HEK293 (cell line): ENCODE measurements around the gene MDN1.

Source experiments
- CTCF ChIA-PET: fragments of 350-600 bp; formaldehyde crosslinking; extraction: SDS; loops from one replicate; lab custom pipeline; 2021; ENCODE audit warnings: antibody characterized with exemption; lab: Yijun Ruan, JAX
- POLR2A ChIA-PET: fragments of 300-600 bp; formaldehyde crosslinking; extraction: SDS; loops from one replicate; lab custom pipeline; 2020; ENCODE audit warnings: antibody characterized with exemption, inconsistent platforms; lab: Yijun Ruan, JAX
- H3K27ac ChIP-seq: fragments of 200-500 bp; sonication (Bioruptor generic); 2 replicates; pipeline ENCODE4 v1.5.1; 2014; ENCODE audit warnings: low read depth, low read length, control low read depth, inconsistent platforms; ENCODE audit errors: extremely low read depth
- H3K36me3 ChIP-seq, 2 experiments: fragments of 200-500 bp in 1 of 2; sonication (Bioruptor generic) in 1 of 2; 1 replicate in 1 of 2; 2 replicates in 1 of 2; pipeline ENCODE4 v1.5.1; 2014 to 2017; ENCODE audit warnings: inconsistent platforms in 2 of 2, low read length in 2 of 2; ENCODE audit not compliant: control insufficient read depth in 2 of 2, insufficient read depth in 1 of 2
- H3K4me1 ChIP-seq: fragments of 200-500 bp; sonication (Bioruptor generic); 2 replicates; pipeline ENCODE4 v1.5.1; 2014; ENCODE audit warnings: mild to moderate bottlenecking, low read length, inconsistent platforms; ENCODE audit not compliant: control insufficient read depth, insufficient read depth
- H3K4me3 ChIP-seq: 2 replicates; pipeline ENCODE4 v1.5.1; 2011; ENCODE audit warnings: low read depth, mild to moderate bottlenecking, control low read depth, low read length, moderate library complexity
- H3K9me3 ChIP-seq: fragments of 200-500 bp; sonication (Bioruptor generic); 2 replicates; pipeline ENCODE4 v1.5.1; 2014; ENCODE audit warnings: low read depth, low read length, inconsistent platforms; ENCODE audit not compliant: control insufficient read depth, insufficient read depth
- GFI1B ChIP-seq: fragments of 450-650 bp; formaldehyde crosslinking; IDR thresholded peaks from 2 replicates; pipeline ENCODE4 v1.5.1; 2016; ENCODE audit warnings: missing biosample characterization, missing genetic modification characterization
- KLF17 ChIP-seq: fragments of 450-650 bp; formaldehyde crosslinking; IDR thresholded peaks from 2 replicates; pipeline ENCODE4 v1.5.1; 2016; ENCODE audit warnings: missing biosample characterization, missing genetic modification characterization
- OSR2 ChIP-seq: fragments of 450-650 bp; formaldehyde crosslinking; IDR thresholded peaks from 2 replicates; pipeline ENCODE4 v1.5.1; 2016; ENCODE audit warnings: missing biosample characterization, missing genetic modification characterization
- SP2 ChIP-seq: fragments of 450-650 bp; formaldehyde crosslinking; IDR thresholded peaks from 2 replicates; pipeline ENCODE4 v1.5.1; 2016; ENCODE audit warnings: missing biosample characterization, missing genetic modification characterization
- ZBTB26 ChIP-seq: fragments of 450-650 bp; formaldehyde crosslinking; optimal IDR thresholded peaks from 2 replicates; pipeline ENCODE3; 2016; ENCODE audit warnings: missing biosample characterization, mild to moderate bottlenecking, missing genetic modification characterization
- ZBTB44 ChIP-seq: fragments of 450-650 bp; IDR thresholded peaks from 2 replicates; pipeline ENCODE4 v1.5.1; 2018; ENCODE audit warnings: missing biosample characterization, mild to moderate bottlenecking, missing genetic modification characterization
- ZNF18 ChIP-seq: fragments of 450-650 bp; formaldehyde crosslinking; IDR thresholded peaks from 2 replicates; pipeline ENCODE4 v1.5.1; 2016; ENCODE audit warnings: missing biosample characterization, missing genetic modification characterization
- ZNF19 ChIP-seq: fragments of 450-650 bp; formaldehyde crosslinking; IDR thresholded peaks from 2 replicates; pipeline ENCODE4; 2016; ENCODE audit warnings: missing biosample characterization, missing genetic modification characterization, low read depth
- ZNF274 ChIP-seq, 2 experiments: fragments of 200-500 bp in 1 of 2; fragments of 450-650 bp in 1 of 2; sonication (Bioruptor generic) in 1 of 2; formaldehyde crosslinking in 1 of 2; IDR thresholded peaks; 2 replicates each; pipeline versions ENCODE4 v1.5.1 to v1.6.1; 2014 to 2016; ENCODE audit warnings: borderline replicate concordance in 1 of 2, inconsistent platforms in 1 of 2, low read length in 1 of 2, missing biosample characterization in 1 of 2, missing genetic modification characterization in 1 of 2
- ZNF324 ChIP-seq: fragments of 450-650 bp; formaldehyde crosslinking; IDR thresholded peaks from 2 replicates; pipeline ENCODE4 v1.5.1; 2016; ENCODE audit warnings: missing biosample characterization, missing genetic modification characterization
- ZNF362 ChIP-seq: fragments of 450-650 bp; formaldehyde crosslinking; IDR thresholded peaks from 2 replicates; pipeline ENCODE4 v1.5.1; 2016; ENCODE audit warnings: missing biosample characterization, missing genetic modification characterization
- ZNF423 ChIP-seq: fragments of 450-650 bp; formaldehyde crosslinking; IDR thresholded peaks from 2 replicates; pipeline ENCODE4 v1.5.1; 2016; ENCODE audit warnings: missing biosample characterization, missing genetic modification characterization
- ZNF473 ChIP-seq: fragments of 450-650 bp; formaldehyde crosslinking; IDR thresholded peaks from 2 replicates; pipeline ENCODE4 v1.5.1; 2017; ENCODE audit warnings: missing biosample characterization, missing genetic modification characterization
- ZNF488 ChIP-seq: fragments of 450-650 bp; formaldehyde crosslinking; IDR thresholded peaks from 2 replicates; pipeline ENCODE4 v1.5.1; 2016; ENCODE audit warnings: missing biosample characterization, missing genetic modification characterization
- ZNF510 ChIP-seq: fragments of 450-650 bp; formaldehyde crosslinking; IDR thresholded peaks from 2 replicates; pipeline ENCODE4 v1.5.1; 2018; ENCODE audit warnings: mild to moderate bottlenecking, missing genetic modification characterization, missing biosample characterization; ENCODE audit not compliant: insufficient replicate concordance
- ZNF518A ChIP-seq: fragments of 450-650 bp; formaldehyde crosslinking; conservative IDR thresholded peaks from 2 replicates; pipeline ENCODE4 v1.5.1; 2016; ENCODE audit warnings: low read depth, missing biosample characterization, missing genetic modification characterization
- ZNF530 ChIP-seq: fragments of 450-650 bp; formaldehyde crosslinking; IDR thresholded peaks from 2 replicates; pipeline ENCODE4 v1.5.1; 2016; ENCODE audit warnings: low read depth, missing biosample characterization, missing genetic modification characterization

Gene MDN1

GRCh38 chr6:89862698-89863097, 43.1 kb upstream of the MDN1 start (continued):
- no peak for TF ChIP-seq ZNF518A
- no peak for TF ChIP-seq ZNF362 (tag by site-specific recombination)
- no peak for TF ChIP-seq KLF17 (tag by site-specific recombination)

GRCh38 chr6:89862273-89862672, 42.7 kb upstream of the MDN1 start:
- H3K4me1 ChIP-seq = no peaks in the 10 kb centered on the region
- no peaks in the 10 kb centered on the region for H3K9me3 ChIP-seq
- TF ChIP-seq ZBTB44 (tag by site-specific recombination) (no peak), ZNF18 (tag by site-specific recombination) (no peak), ZNF488 (tag by site-specific recombination) (no peak), GFI1B (tag by site-specific recombination) (no peak), ZBTB26 (tag by site-specific recombination) (no peak), SP2 (no peak), ZNF19 (tag by site-specific recombination) (no peak), ZNF510 (tag by site-specific recombination) (no peak), ZNF530 (no peak), ZNF324 (no peak), ZNF473 (tag by site-specific recombination) (no peak), ZNF274 (IDR thresholded peaks at IDR 0.05; ENCODE audit: low read length) (no peak), ZNF274 (tag by site-specific recombination; IDR thresholded peaks at IDR 0.05; ENCODE audit: borderline replicate concordance) (no peak), OSR2 (tag by site-specific recombination) (no peak), ZNF423 (tag by site-specific recombination) (no peak)
- TF ChIP-seq, all 188 proteins: peak for 0
- Histone ChIP-seq H3K27ac (no peak overlapping the region), H3K36me3 (peaks cover 73 to 95% of the 10 kb centered on the region in 2 experiments), H3K4me3 (no peak overlapping the region)
- ChIA-PET CTCF (interaction anchor here (1.3 kb wide), 1 partner anchor 9 kb away, joined by 4 read pairs; no protein-coding TSS in a partner anchor), POLR2A (no interaction called here)
